HepG2 (cell line): ENCODE results near the gene INSRR.

Source experiments
- EP300 ChIP-seq, 3 experiments: sonication (generic) in 1 of 3; formaldehyde crosslinking in 1 of 3; IDR thresholded peaks; 2 replicates each; pipeline versions ENCODE4 v1.5.1 to v1.6.1; 2011 to 2020; ENCODE audit warnings: low read depth in 2 of 3, low read length in 2 of 3, borderline replicate concordance in 1 of 3, improper control_type of control experiment in 1 of 3, mild to moderate bottlenecking in 1 of 3, missing genetic modification reagents in 1 of 3, moderate library complexity in 1 of 3
- GLI4 ChIP-seq: sonication (generic); formaldehyde crosslinking; IDR thresholded peaks from 2 replicates; pipeline ENCODE4 v1.5.1; 2020; ENCODE audit warnings: missing genetic modification reagents, mild to moderate bottlenecking, moderate library complexity, borderline replicate concordance
- PRDM15 ChIP-seq: sonication (generic); formaldehyde crosslinking; IDR thresholded peaks from 2 replicates; pipeline ENCODE4 v1.4.0; 2020; ENCODE audit warnings: missing genetic modification reagents
- SIN3A ChIP-seq: IDR thresholded peaks from 2 replicates; pipeline ENCODE4 v1.6.1; 2011; ENCODE audit warnings: low read depth, mild to moderate bottlenecking, control low read depth, low read length, borderline replicate concordance
- TBP ChIP-seq: sonication (generic); formaldehyde crosslinking; IDR thresholded peaks from 2 replicates; pipeline ENCODE4 v1.5.0; 2020; ENCODE audit warnings: missing genetic modification reagents
- ZBTB33 ChIP-seq: sonication (generic); formaldehyde crosslinking; IDR thresholded peaks from 2 replicates; pipeline ENCODE4 v1.4.0; 2020; ENCODE audit warnings: missing genetic modification reagents
- ZNF18 ChIP-seq: sonication (generic); formaldehyde crosslinking; IDR thresholded peaks from 2 replicates; pipeline ENCODE4 v1.8.0; 2022; ENCODE audit warnings: mild to moderate bottlenecking, missing genetic modification reagents; ENCODE audit not compliant: insufficient replicate concordance
- ZNF580 ChIP-seq: IDR thresholded peaks from 2 replicates; pipeline ENCODE4 v1.6.1; 2016; ENCODE audit warnings: low read depth, borderline replicate concordance
- TF ChIP-seq, protein P1 (sequence below): sonication (generic); formaldehyde crosslinking; IDR thresholded peaks from 2 replicates; pipeline ENCODE4 v1.5.1; 2020; ENCODE audit warnings: mild to moderate bottlenecking, moderate library complexity, missing genetic modification reagents

GRCh38 chr1:156809711-156810366 lies 49.1 kb downstream of the INSRR start:
- TF ChIP-seq ZNF18 (CRISPR knock-in tag) (no peak), TBP (CRISPR knock-in tag) (no peak), PRDM15 (no peak), ZBTB33 (CRISPR knock-in tag) (no peak), ZNF580 (CRISPR knock-in tag) (no peak), SIN3A (no peak), GLI4 (CRISPR knock-in tag) (no peak), EP300 (IDR thresholded peaks at IDR 0.05; ENCODE audit: low read depth in 2 of 2, low read length in 2 of 2) (no peak), EP300 (CRISPR knock-in tag; IDR thresholded peaks at IDR 0.05; ENCODE audit: borderline replicate concordance) (no peak)
- TF ChIP-seq, protein P1, sequence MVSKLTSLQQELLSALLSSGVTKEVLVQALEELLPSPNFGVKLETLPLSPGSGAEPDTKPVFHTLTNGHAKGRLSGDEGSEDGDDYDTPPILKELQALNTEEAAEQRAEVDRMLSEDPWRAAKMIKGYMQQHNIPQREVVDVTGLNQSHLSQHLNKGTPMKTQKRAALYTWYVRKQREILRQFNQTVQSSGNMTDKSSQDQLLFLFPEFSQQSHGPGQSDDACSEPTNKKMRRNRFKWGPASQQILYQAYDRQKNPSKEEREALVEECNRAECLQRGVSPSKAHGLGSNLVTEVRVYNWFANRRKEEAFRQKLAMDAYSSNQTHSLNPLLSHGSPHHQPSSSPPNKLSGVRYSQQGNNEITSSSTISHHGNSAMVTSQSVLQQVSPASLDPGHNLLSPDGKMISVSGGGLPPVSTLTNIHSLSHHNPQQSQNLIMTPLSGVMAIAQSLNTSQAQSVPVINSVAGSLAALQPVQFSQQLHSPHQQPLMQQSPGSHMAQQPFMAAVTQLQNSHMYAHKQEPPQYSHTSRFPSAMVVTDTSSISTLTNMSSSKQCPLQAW = no peak
